Smooth muscle cell (in vitro differentiated cells): ENCODE results near the gene TMOD1. TPM values are rescaled to one million over a fixed set of nuclear protein-coding genes. Genes with fewer than 3 reads are reported as not detected.
"Not testable (repeated sequence)": the region's sequence is repeated elsewhere in the genome, so short reads cannot be mapped to it uniquely, and the experiment has no call there.

Experiments
- DNase-seq: peaks from one replicate; lab custom pipeline; 2025; ENCODE audit not compliant: unreplicated experiment; lab: John Stamatoyannopoulos, UW
- H2AFZ ChIP-seq: fragments of 200-600 bp; sonication (generic); 2 replicates; pipeline ENCODE4 v1.6.0; 2016; ENCODE audit warnings: antibody characterized with exemption, low read depth, mild to moderate bottlenecking
- H3F3A ChIP-seq: fragments of 200-600 bp; sonication (generic); 2 replicates; pipeline ENCODE4 v1.6.0; 2017; ENCODE audit warnings: antibody characterized with exemption, low read depth
- H3K27ac ChIP-seq: fragments of 200-600 bp; sonication (generic); 2 replicates; pipeline ENCODE4 v1.5.1; 2016; ENCODE audit warnings: low read depth, mild to moderate bottlenecking
- H3K27me3 ChIP-seq: fragments of 200-600 bp; sonication (generic); 2 replicates; pipeline ENCODE4 v1.6.1; 2016; ENCODE audit warnings: low read depth, mild to moderate bottlenecking
- H3K36me3 ChIP-seq: fragments of 200-600 bp; sonication (generic); 2 replicates; pipeline ENCODE4 v1.5.1; 2016; ENCODE audit warnings: low read depth
- H3K4me1 ChIP-seq: fragments of 200-600 bp; sonication (generic); 2 replicates; pipeline ENCODE4 v1.5.1; 2016; ENCODE audit warnings: low read depth
- H3K4me2 ChIP-seq: fragments of 200-600 bp; sonication (generic); 2 replicates; pipeline ENCODE4 v1.6.0; 2016; ENCODE audit warnings: mild to moderate bottlenecking
- H3K4me3 ChIP-seq: fragments of 200-600 bp; sonication (generic); 2 replicates; pipeline ENCODE4 v1.5.1; 2016; ENCODE audit warnings: mild to moderate bottlenecking
- H3K79me2 ChIP-seq: fragments of 200-600 bp; sonication (generic); 2 replicates; pipeline ENCODE4 v1.6.0; 2016; ENCODE audit warnings: low read depth, mild to moderate bottlenecking
- H3K9ac ChIP-seq: fragments of 200-600 bp; sonication (generic); 2 replicates; pipeline ENCODE4 v1.6.0; 2016; ENCODE audit warnings: low read depth
- H3K9me3 ChIP-seq: fragments of 200-600 bp; sonication (generic); replicated peaks from 2 replicates; pipeline ENCODE4 v1.5.1; 2016; ENCODE audit warnings: low read depth
- H4K20me1 ChIP-seq: fragments of 200-600 bp; sonication (generic); 2 replicates; pipeline ENCODE4 v1.6.0; 2016; ENCODE audit warnings: low read depth
- CTCF ChIP-seq: fragments of 200-600 bp; sonication (generic); IDR thresholded peaks from 2 replicates; pipeline ENCODE4 v1.5.1; 2017; ENCODE audit warnings: borderline replicate concordance, mild to moderate bottlenecking, antibody characterized with exemption; ENCODE audit not compliant: insufficient read depth, poor library complexity, severe bottlenecking
- WGBS: methylation state at CpG from one replicate; pipeline ENCODE4 v1.1.7; 2016; ENCODE audit warnings: low lambda C conversion rate; 5-methylcytosine and 5-hydroxymethylcytosine counted together
- polyA plus RNA-seq: library from polyadenylated mRNA; unstranded; fragments of >200 nt; fragmentation: Nextera tagmentation; extraction: Ambion mirVana; gene quantifications from 2 replicates; pipeline ENCODE4 v1.2.1, GENCODE V29; 2016
- total RNA-seq: library from RNA; depleted of rRNA; stranded (reverse); fragments of >200 nt; gene quantifications from 2 replicates; pipeline ENCODE4 v1.2.3, GENCODE V29; 2014

The TMOD1 gene
- total and polyA plus RNA-seq, 2 experiments from 2014 or later: 0.18 to 0.19 TPM

DNA sequence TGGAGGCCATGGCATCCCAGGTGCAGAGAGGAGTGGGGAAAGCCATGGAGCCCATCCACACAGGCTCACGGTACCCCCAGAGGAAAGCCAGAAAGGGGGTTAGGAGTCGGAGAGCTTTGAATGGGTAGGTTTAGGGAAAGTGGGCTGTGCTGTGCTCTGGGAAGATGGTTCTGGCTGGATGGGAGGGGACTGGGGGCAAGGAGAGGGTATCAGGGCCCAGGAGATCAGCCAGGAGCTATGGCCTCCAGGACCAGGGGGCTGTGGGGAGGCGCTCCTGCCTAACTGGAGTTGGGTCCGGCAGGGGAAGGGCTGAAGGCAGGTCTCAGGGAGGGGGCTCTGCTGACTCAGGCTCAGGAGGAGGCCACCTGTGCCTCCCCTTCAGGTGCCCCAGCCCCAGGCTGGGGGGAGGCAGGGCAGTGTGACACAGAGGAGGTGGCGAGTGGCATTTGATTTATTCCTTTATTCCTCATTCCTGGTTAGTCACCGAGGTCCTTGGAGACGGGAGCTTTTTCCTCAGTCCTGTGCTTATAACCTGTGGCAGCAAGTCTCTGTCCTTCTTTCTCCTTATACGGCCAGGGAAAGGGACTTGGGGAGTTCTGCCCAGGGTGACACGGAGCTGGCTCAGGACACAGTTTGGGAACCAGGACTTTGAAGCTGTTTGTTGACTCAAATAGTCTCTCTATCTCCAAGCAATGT, 70.9 kb downstream of the TMOD1 start:
- H4K20me1 ChIP-seq: no peaks in the 10 kb centered on the region
- no peaks in the 10 kb centered on the region for H3K36me3 ChIP-seq
- H3K9me3 ChIP-seq: no peaks in the 10 kb centered on the region
- no peaks in the 10 kb centered on the region for H3K4me1 ChIP-seq
- H3K27me3 ChIP-seq: no peaks in the 10 kb centered on the region
- H3K79me2 ChIP-seq: no peaks in the 10 kb centered on the region
- H3K4me3 ChIP-seq: no peak overlapping the region
- 92% methylated on average over 9 of the region's 9 CpGs for WGBS
- no peak overlapping the region for H3K9ac ChIP-seq
- H2AFZ ChIP-seq: no peak overlapping the region
- no peaks in the 10 kb centered on the region for H3F3A ChIP-seq
- no peak for TF ChIP-seq CTCF
- no peak for DNase-seq
- no peak overlapping the region for H3K27ac ChIP-seq
- H3K4me2 ChIP-seq: no peak overlapping the region

DNA sequence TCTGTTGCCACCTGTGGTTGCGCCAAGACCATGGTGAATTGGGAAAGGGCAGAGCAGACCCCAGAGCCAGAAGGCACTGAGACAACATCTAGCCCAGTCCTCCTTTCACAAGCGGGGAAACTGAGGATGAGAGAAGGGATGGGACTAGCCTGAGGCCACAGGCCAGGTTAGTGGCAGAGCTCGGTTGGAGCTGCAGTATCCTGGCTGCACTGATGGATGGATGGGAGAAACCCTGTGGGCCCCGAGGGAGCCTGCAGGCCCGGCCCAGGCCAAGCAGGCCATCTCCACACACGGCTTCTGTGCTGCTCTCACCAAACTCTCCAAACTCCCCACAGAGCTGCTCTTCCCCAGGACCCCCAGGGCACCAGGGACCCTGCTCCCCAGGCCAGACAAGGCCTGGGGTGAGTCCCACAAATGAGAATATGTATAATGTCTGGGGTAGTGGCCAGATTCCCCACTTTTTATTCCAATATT, 71.5 kb downstream of the TMOD1 start:
- Histone ChIP-seq H3K4me3 (no peak overlapping the region), H3K9me3 (no peaks in the 10 kb centered on the region), H4K20me1 (no peaks in the 10 kb centered on the region), H3K4me1 (no peaks in the 10 kb centered on the region), H3K4me2 (no peak overlapping the region), H3K27ac (no peak overlapping the region), H3F3A (no peaks in the 10 kb centered on the region), H3K27me3 (no peaks in the 10 kb centered on the region), H3K9ac (no peak overlapping the region), H2AFZ (no peak overlapping the region), H3K79me2 (no peaks in the 10 kb centered on the region), H3K36me3 (no peaks in the 10 kb centered on the region)
- WGBS: 96% methylated on average over 6 of the region's 6 CpGs
- DNase-seq: no peak
- TF ChIP-seq CTCF: no peak

DNA sequence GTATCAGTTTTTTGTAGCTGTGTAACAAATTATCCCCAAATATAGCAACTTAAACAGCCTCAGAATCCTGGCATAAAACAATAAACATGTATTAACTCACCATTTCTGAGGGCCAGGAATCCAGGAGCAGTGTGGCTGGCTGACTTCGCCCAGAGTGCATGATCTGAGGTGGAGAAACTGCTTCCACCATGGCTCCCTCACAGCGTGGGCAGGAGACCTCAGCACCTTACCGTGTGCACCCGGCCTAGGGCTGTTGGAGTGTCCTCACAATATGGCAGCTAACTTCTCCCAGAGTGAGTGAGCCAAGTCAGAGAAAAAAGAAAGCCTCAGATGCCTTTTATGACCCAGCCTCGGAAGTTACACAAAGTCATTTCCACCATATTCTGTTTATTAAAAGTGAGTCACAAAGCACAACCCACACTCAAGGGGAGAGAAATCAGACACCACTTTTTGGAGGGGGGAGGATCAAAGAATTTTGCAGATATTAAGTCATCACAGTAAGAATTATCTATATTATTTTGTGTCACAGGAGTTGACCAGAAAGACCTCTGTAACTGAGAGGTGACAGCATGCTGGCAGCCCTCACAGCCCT, 72.1 kb downstream of the TMOD1 start:
- WGBS: 86% methylated on average over 5 of the region's 5 CpGs
- no peaks in the 10 kb centered on the region for H4K20me1 ChIP-seq
- no peak overlapping the region for H3K9ac ChIP-seq
- H3K36me3 ChIP-seq: no peaks in the 10 kb centered on the region
- H3K27me3 ChIP-seq: no peaks in the 10 kb centered on the region
- no peak overlapping the region for H3K4me2 ChIP-seq
- no peaks in the 10 kb centered on the region for H3K9me3 ChIP-seq
- no peaks in the 10 kb centered on the region for H3K4me1 ChIP-seq
- H2AFZ ChIP-seq: no peak overlapping the region
- no peak overlapping the region for H3K27ac ChIP-seq
- H3K79me2 ChIP-seq: no peaks in the 10 kb centered on the region
- no peak overlapping the region for H3K4me3 ChIP-seq
- H3F3A ChIP-seq: no peaks in the 10 kb centered on the region
- DNase-seq: no peak
- TF ChIP-seq CTCF: no peak

GRCh38 chr9:97574101-97574571, 72.7 kb downstream of the TMOD1 start:
- H3K4me1 ChIP-seq, H4K20me1 ChIP-seq, H3K4me2 ChIP-seq, H2AFZ ChIP-seq, DNase-seq, H3K27me3 ChIP-seq, H3K79me2 ChIP-seq, H3K4me3 ChIP-seq, H3K36me3 ChIP-seq, H3K9ac ChIP-seq, H3K9me3 ChIP-seq, H3K27ac ChIP-seq, H3F3A ChIP-seq: not testable (repeated sequence)
- WGBS: 98% methylated on average over 35 of the region's 47 CpGs

DNA sequence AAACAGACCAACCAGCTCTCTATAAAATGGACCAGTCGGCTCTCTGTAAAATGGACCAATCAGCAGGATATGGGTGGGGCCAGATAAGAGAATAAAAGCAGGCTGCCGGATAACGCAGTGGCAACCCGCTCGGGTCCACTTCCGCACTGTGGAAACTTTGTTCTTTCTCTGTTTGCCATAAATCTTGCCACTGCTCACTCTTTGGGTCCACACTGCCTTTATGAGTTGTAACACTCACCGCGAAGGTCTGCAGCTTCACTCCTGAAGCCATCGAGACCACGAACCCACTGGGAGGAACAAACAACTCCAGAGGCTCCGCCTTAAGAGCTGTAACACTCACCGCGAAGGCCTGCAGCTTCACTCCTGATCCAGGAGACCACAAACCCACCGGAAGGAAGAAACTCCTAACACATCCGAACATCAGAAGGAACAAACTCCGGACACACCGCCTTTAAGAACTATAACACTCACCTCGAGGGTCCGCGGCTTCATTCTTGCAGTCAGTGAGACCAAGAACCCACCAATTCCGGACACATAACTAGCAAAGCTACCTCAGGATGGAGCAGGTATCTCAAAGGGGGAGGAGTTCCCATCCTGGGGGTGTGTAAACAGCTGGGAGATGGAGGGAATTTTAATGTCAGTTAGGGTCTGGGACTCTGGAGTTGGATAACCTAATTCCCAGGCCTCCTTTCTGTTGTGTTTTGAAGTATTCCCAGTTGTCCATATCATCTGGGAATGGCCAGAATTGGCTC, 73.6 kb downstream of the TMOD1 start:
- not testable (repeated sequence) for H3K4me3 ChIP-seq, DNase-seq, H3K79me2 ChIP-seq, H3K4me2 ChIP-seq, H4K20me1 ChIP-seq, H3K27me3 ChIP-seq, H3F3A ChIP-seq, H3K27ac ChIP-seq, H3K4me1 ChIP-seq, H2AFZ ChIP-seq, H3K9me3 ChIP-seq, H3K36me3 ChIP-seq, H3K9ac ChIP-seq
- 90% methylated on average over 21 of the region's 21 CpGs for WGBS
